Vagina (tissue), 2 donors: ENCODE data around the gene CASP2. TPM values are rescaled to one million over a fixed set of nuclear protein-coding genes. Genes with fewer than 3 reads are reported as not detected.

Experiments used
- DNase-seq, 2 donors: peaks; one replicate each; pipeline ENCODE4 v3.0.0-alpha.2; 2017; ENCODE audit errors: extremely low spot score in 2 of 2
- H3K27ac ChIP-seq: fragments of 200-600 bp; sonication (generic); one replicate; pipeline ENCODE4 v1.5.1; 2019
- H3K27me3 ChIP-seq: fragments of 200-600 bp; sonication (generic); one replicate; pipeline ENCODE4 v1.5.1; 2019
- H3K36me3 ChIP-seq, 2 donors: fragments of 200-600 bp; sonication (generic); one replicate each; pipeline ENCODE4 v1.5.1; 2017 to 2019
- H3K4me1 ChIP-seq: fragments of 200-600 bp; sonication (generic); one replicate; pipeline ENCODE4 v1.5.1; 2019
- H3K4me3 ChIP-seq, 2 donors: fragments of 200-600 bp; sonication (generic); 1 replicate in 1 of 2; 2 replicates in 1 of 2; pipeline ENCODE4 v1.5.1; 2016 to 2019
- H3K9me3 ChIP-seq: fragments of 200-600 bp; sonication (generic); one replicate; pipeline ENCODE4 v1.5.1; 2019
- CTCF ChIP-seq, 3 experiments: fragments of 450-650 bp in 2 of 3; fragments of 200-600 bp in 1 of 3; sonication (generic) in 1 of 3; IDR thresholded peaks; one replicate each; pipeline ENCODE4 v1.5.1; 2017 to 2019; ENCODE audit warnings: antibody characterized with exemption in 3 of 3, mild to moderate bottlenecking in 2 of 3, moderate library complexity in 2 of 3
- POLR2A ChIP-seq, 2 donors: fragments of 450-650 bp; IDR thresholded peaks; one replicate each; pipeline ENCODE4 v1.6.1; 2017; ENCODE audit warnings: antibody characterized with exemption in 2 of 2, mild to moderate bottlenecking in 2 of 2, moderate library complexity in 2 of 2
- POLR2AphosphoS5 ChIP-seq, 2 donors: sonication (generic); formaldehyde crosslinking; IDR thresholded peaks; one replicate each; pipeline ENCODE4 v1.9.0; 2017; ENCODE audit warnings: antibody characterized with exemption in 2 of 2, mild to moderate bottlenecking in 2 of 2, low read depth in 1 of 2; ENCODE audit not compliant: insufficient read depth in 1 of 2
- intact Hi-C: fragments of 100-400 bp; cut with DNase I; formaldehyde crosslinking; loops from one replicate; pipeline ENCODE4 v1.15.1; 2023
- total RNA-seq: library from RNA; depleted of rRNA; stranded (reverse); fragments of >200 nt; gene quantifications from one replicate; pipeline ENCODE4 v1.2.3, GENCODE V29; 2016

CASP2 gene
- total RNA-seq, 1 donor from 2014 or later, result 24.8 TPM

GRCh38 chr7:143256932-143257331 lies 31.2 kb upstream of the CASP2 start:
- Histone ChIP-seq H3K27me3 (no peaks in the 10 kb centered on the region), H3K27ac (no peak overlapping the region), H3K9me3 (no peaks in the 10 kb centered on the region), H3K4me3 (no peak overlapping the region), H3K4me1 (no peaks in the 10 kb centered on the region), H3K36me3 (no peaks in the 10 kb centered on the region)
- TF ChIP-seq CTCF (IDR thresholded peaks at IDR 0.05), result no peak
- TF ChIP-seq POLR2A (IDR thresholded peaks at IDR 0.05), result no peak
- no peak for TF ChIP-seq POLR2AphosphoS5 (IDR thresholded peaks at IDR 0.05; ENCODE audit: insufficient read depth in 1 of 2, low read depth in 1 of 2)
- intact Hi-C loops, result no loop called here
- DNase-seq, result no peak

- H3K27ac ChIP-seq, result no peak overlapping the region
- H3K4me3 ChIP-seq, result no peak overlapping the region
- no peak for TF ChIP-seq CTCF (IDR thresholded peaks at IDR 0.05)
- no peak for TF ChIP-seq POLR2A (IDR thresholded peaks at IDR 0.05)
- no peak for TF ChIP-seq POLR2AphosphoS5 (IDR thresholded peaks at IDR 0.05; ENCODE audit: insufficient read depth in 1 of 2, low read depth in 1 of 2)
These were observed 30.6 kb upstream of the CASP2 start for GRCh38 chr7:143257501-143257900.

GRCh38 chr7:143258831-143259230 lies 29.3 kb upstream of the CASP2 start:
- H3K4me1 ChIP-seq, result peaks cover 6% of the 10 kb centered on the region
- H3K27ac ChIP-seq, result no peak overlapping the region
- TF ChIP-seq POLR2A (IDR thresholded peaks at IDR 0.05), result no peak
- no peak for TF ChIP-seq POLR2AphosphoS5 (IDR thresholded peaks at IDR 0.05; ENCODE audit: insufficient read depth in 1 of 2, low read depth in 1 of 2)
- TF ChIP-seq CTCF (IDR thresholded peaks at IDR 0.05), result no peak
- no peaks in the 10 kb centered on the region for H3K9me3 ChIP-seq
- no peaks in the 10 kb centered on the region for H3K36me3 ChIP-seq
- H3K4me3 ChIP-seq, result no peak overlapping the region
- intact Hi-C loops, result no loop called here
- no peak for DNase-seq
- H3K27me3 ChIP-seq, result no peaks in the 10 kb centered on the region

More at GRCh38 chr7:143257501-143257900, 30.6 kb upstream of the CASP2 start:
- Histone ChIP-seq H3K27me3 (no peaks in the 10 kb centered on the region), H3K9me3 (no peaks in the 10 kb centered on the region), H3K4me1 (peaks cover under 1% of the 10 kb centered on the region), H3K36me3 (no peaks in the 10 kb centered on the region)
- no peak for DNase-seq
- intact Hi-C loops, result no loop called here

GRCh38 chr7:143259765-143260164 lies 28.4 kb upstream of the CASP2 start:
- no peak for DNase-seq
- Histone ChIP-seq H3K9me3 (no peaks in the 10 kb centered on the region), H3K4me1 (peaks cover 15% of the 10 kb centered on the region), H3K27me3 (no peaks in the 10 kb centered on the region), H3K4me3 (no peak overlapping the region), H3K27ac (no peak overlapping the region), H3K36me3 (no peaks in the 10 kb centered on the region)
- intact Hi-C loops, result no loop called here
- TF ChIP-seq CTCF (IDR thresholded peaks at IDR 0.05) (no peak), POLR2AphosphoS5 (IDR thresholded peaks at IDR 0.05; ENCODE audit: insufficient read depth in 1 of 2, low read depth in 1 of 2) (no peak), POLR2A (IDR thresholded peaks at IDR 0.05) (no peak)

GRCh38 chr7:143261901-143262300 lies 26.2 kb upstream of the CASP2 start:
- peaks cover 22% of the 10 kb centered on the region for H3K4me1 ChIP-seq
- no peaks in the 10 kb centered on the region for H3K9me3 ChIP-seq
- TF ChIP-seq POLR2A (IDR thresholded peaks at IDR 0.05), result no peak
- TF ChIP-seq POLR2AphosphoS5 (IDR thresholded peaks at IDR 0.05; ENCODE audit: insufficient read depth in 1 of 2, low read depth in 1 of 2), result no peak
- no peak for TF ChIP-seq CTCF (IDR thresholded peaks at IDR 0.05)
- H3K27me3 ChIP-seq, result no peaks in the 10 kb centered on the region
- H3K27ac ChIP-seq, result no peak overlapping the region
- H3K36me3 ChIP-seq, result peaks cover 0 to 5% of the 10 kb centered on the region in 2 donors
- intact Hi-C loops, result no loop called here
- H3K4me3 ChIP-seq, result no peak overlapping the region
- no peak for DNase-seq
